Chondrocyte (in vitro differentiated cells): ENCODE measurements around the gene NBEA. TPM values are rescaled to one million over a fixed set of nuclear protein-coding genes. Genes with fewer than 3 reads are reported as not detected.

Source experiments
- DNase-seq: peaks from one replicate; pipeline ENCODE4 v3.0.0; 2021; ENCODE audit warnings: mixed read lengths, low spot score
- H3K27ac Mint-ChIP-seq: one replicate; pipeline ENCODE4 v1.8.0; 2021; ENCODE audit warnings: mild to moderate bottlenecking, moderate library complexity, mixed read lengths; ENCODE audit not compliant: unreplicated experiment
- H3K27me3 Mint-ChIP-seq: 2 replicates; pipeline ENCODE4 v1.8.0; 2021; ENCODE audit warnings: low read depth, mixed read lengths
- H3K36me3 Mint-ChIP-seq: 2 replicates; pipeline ENCODE4 v1.8.0; 2021; ENCODE audit warnings: low read depth, mixed read lengths
- H3K4me1 Mint-ChIP-seq: 2 replicates; pipeline ENCODE4 v1.8.0; 2021; ENCODE audit warnings: low read depth, mild to moderate bottlenecking, mixed read lengths
- H3K4me3 Mint-ChIP-seq: one replicate; pipeline ENCODE4 v1.8.0; 2021; ENCODE audit warnings: mild to moderate bottlenecking, moderate library complexity, mixed read lengths; ENCODE audit not compliant: unreplicated experiment
- H3K9me3 Mint-ChIP-seq: 2 replicates; pipeline ENCODE4 v1.8.0; 2021; ENCODE audit warnings: low read depth, mixed read lengths
- CTCF ChIP-seq: fragments of 200-600 bp; sonication (generic); IDR thresholded peaks from 2 replicates; pipeline ENCODE4 v1.5.0; 2021; ENCODE audit warnings: antibody characterized with exemption, mild to moderate bottlenecking, moderate library complexity
- total RNA-seq: library from RNA; stranded (reverse); gene quantifications from 3 replicates; pipeline ENCODE4 v1.2.1, GENCODE V29; 2021

The NBEA gene
- total RNA-seq, 1 donor from 2014 or later: 4.9 TPM

- Mint-ChIP-seq H3K27me3 (no peaks in the 10 kb centered on the region), H3K27ac (no peak overlapping the region)
- no peak for TF ChIP-seq CTCF
Observed at GRCh38 chr13:35500144-35500543, 558.1 kb downstream of the NBEA start.

GRCh38 chr13:35501661-35502235, 559.7 kb downstream of the NBEA start:
- no peaks in the 10 kb centered on the region for H3K4me1 Mint-ChIP-seq

More at GRCh38 chr13:35500144-35500543, 558.1 kb downstream of the NBEA start:
- Mint-ChIP-seq H3K36me3 (no peaks in the 10 kb centered on the region), H3K4me3 (no peak overlapping the region), H3K9me3 (peaks cover 2% of the 10 kb centered on the region), H3K4me1 (no peaks in the 10 kb centered on the region)
- no peak for DNase-seq

GRCh38 chr13:35502456-35502855, 560.4 kb downstream of the NBEA start:
- Mint-ChIP-seq H3K4me3 (no peak overlapping the region), H3K4me1 (no peaks in the 10 kb centered on the region), H3K36me3 (no peaks in the 10 kb centered on the region), H3K9me3 (no peaks in the 10 kb centered on the region), H3K27ac (no peak overlapping the region), H3K27me3 (no peaks in the 10 kb centered on the region)
- TF ChIP-seq CTCF: no peak
- DNase-seq: no peak

More at GRCh38 chr13:35501661-35502235, 559.7 kb downstream of the NBEA start:
- H3K9me3 Mint-ChIP-seq: no peaks in the 10 kb centered on the region
- H3K36me3 Mint-ChIP-seq: no peaks in the 10 kb centered on the region
- DNase-seq: no peak
- H3K27ac Mint-ChIP-seq: no peak overlapping the region
- H3K27me3 Mint-ChIP-seq: no peaks in the 10 kb centered on the region
- no peak for TF ChIP-seq CTCF
- no peak overlapping the region for H3K4me3 Mint-ChIP-seq

- no peaks in the 10 kb centered on the region for H3K9me3 Mint-ChIP-seq
- no peaks in the 10 kb centered on the region for H3K36me3 Mint-ChIP-seq
- TF ChIP-seq CTCF: no peak
- no peak overlapping the region for H3K4me3 Mint-ChIP-seq
- H3K27me3 Mint-ChIP-seq: no peaks in the 10 kb centered on the region
- H3K4me1 Mint-ChIP-seq: peaks cover 5% of the 10 kb centered on the region
- H3K27ac Mint-ChIP-seq: peak overlapping the region; percentile 19
- no peak for DNase-seq
Observed at GRCh38 chr13:35512271-35512920, 570.3 kb downstream of the NBEA start.

GRCh38 chr13:35514061-35514477, 572.0 kb downstream of the NBEA start:
- Mint-ChIP-seq H3K27me3 (no peaks in the 10 kb centered on the region), H3K27ac (no peak overlapping the region), H3K4me1 (peaks cover 5% of the 10 kb centered on the region), H3K4me3 (no peak overlapping the region), H3K36me3 (no peaks in the 10 kb centered on the region), H3K9me3 (no peaks in the 10 kb centered on the region)
- no peak for TF ChIP-seq CTCF
- no peak for DNase-seq
